ENCODE measurements around the gene KLF11. TPM values are rescaled to one million over a fixed set of nuclear protein-coding genes. Genes with fewer than 3 reads are reported as not detected.

Gene KLF11
- total RNA-seq (2022; extraction: Qiagen RNA extraction) = 3.0 to 4.6 TPM (median 4.3 TPM) in 5 replicates

GRCh38 chr2:10043256-10043905 is at the start of gene KLF11:
Gene KLF11, plus strand, starts transcription at chr2:10043550. Its CDS starts 167 bp downstream, at chr2:10043717.

GRCh38 chr2:10079870-10080535 is 36.7 kb downstream of the KLF11 start, which contains the start of gene CYS1:
Gene CYS1, minus strand, starts transcription at chr2:10080411. Its CDS starts 188 bp downstream, at chr2:10080223.

Other genes with a start within 250 kb of the KLF11 start
- 25.4 to 44.4 TPM (median 28.6 TPM) in 5 replicates for gene TAF1B, start 200.1 kb upstream of the KLF11 start, total RNA-seq (2022; extraction: Qiagen RNA extraction)
- gene GRHL1, start 91.9 kb upstream of the KLF11 start, total RNA-seq (2022; extraction: Qiagen RNA extraction) = 0.72 to 1.5 TPM (median 1.1 TPM) in 5 replicates
- 0.98 to 1.9 TPM (median 1.5 TPM) in 5 replicates for gene CYS1, start 36.9 kb downstream of the KLF11 start, total RNA-seq (2022; extraction: Qiagen RNA extraction)
- gene RRM2, start 79.2 kb downstream of the KLF11 start, total RNA-seq (2022; extraction: Qiagen RNA extraction) = 178 to 256 TPM (median 244 TPM) in 5 replicates

Data from A549 treated with dexamethasone at 1 μM for 4 hours (cell line).